ENCODE results near the gene CIB4.

- TF ChIP-seq CTCF (IDR thresholded peaks at IDR 0.05) (no peak), POLR2A (IDR thresholded peaks at IDR 0.05) (no peak)
Measured at GRCh38 chr2:26585100-26585499, 56.1 kb downstream of the CIB4 start.

All from vagina (tissue), 2 donors.